ENCODE measurements around the gene CBL. TPM values are rescaled to one million over a fixed set of nuclear protein-coding genes. Genes with fewer than 3 reads are reported as not detected.

Gene CBL
- total RNA-seq, 4 donors from 2014 or later = 9.9 to 14.2 (median 12.4) TPM

- DNase-seq = no peak
- peak overlapping the region in 2 of 4 donors; percentile 97 to 99 for H3K27ac ChIP-seq
- H3K36me3 ChIP-seq = no peaks in the 10 kb centered on the region
- no peaks in the 10 kb centered on the region for H3K9me3 ChIP-seq
- H3K27me3 ChIP-seq = no peaks in the 10 kb centered on the region
- H3K4me1 ChIP-seq = peaks cover 16 to 50% (median 16%) of the 10 kb centered on the region in 3 donors
- intact Hi-C loops (cut with DNase I) = loop anchor here (5.0 to 10.0 kb wide), 2 partner anchors 87 to 115 kb away; no protein-coding TSS in a partner anchor
- H3K4me3 ChIP-seq = peak overlapping the region; percentile 85 to 99 (median 96)
- 21 to 28% methylated on average over 11 of the region's 11 CpGs for WGBS, 2 donors
- TF ChIP-seq POLR2A (IDR thresholded peaks at IDR 0.05) = no peak
- no peak for TF ChIP-seq CTCF (IDR thresholded peaks at IDR 0.05)
Observed at GRCh38 chr11:119207415-119207960, 1.3 kb downstream of the CBL start.

GRCh38 chr11:119209186-119209585 lies 3.0 kb downstream of the CBL start:
- peaks cover 16 to 57% (median 16%) of the 10 kb centered on the region in 3 donors for H3K4me1 ChIP-seq
- no peaks in the 10 kb centered on the region for H3K9me3 ChIP-seq
- H3K27me3 ChIP-seq = no peaks in the 10 kb centered on the region
- TF ChIP-seq POLR2A (IDR thresholded peaks at IDR 0.05) (no peak), CTCF (IDR thresholded peaks at IDR 0.05) (no peak)
- DNase-seq = no peak
- H3K36me3 ChIP-seq = no peaks in the 10 kb centered on the region
- intact Hi-C loops (cut with DNase I) = loop anchor here (5.0 to 10.0 kb wide), 2 partner anchors 86 to 113 kb away; no protein-coding TSS in a partner anchor
- WGBS, 2 donors = 80 to 90% methylated on average over 6 of the region's 7 CpGs
- H3K4me3 ChIP-seq = no peak overlapping the region
- H3K27ac ChIP-seq = no peak overlapping the region

GRCh38 chr11:119210050-119210449 lies 3.9 kb downstream of the CBL start:
- intact Hi-C loops (cut with DNase I) = no loop called here
- H3K4me1 ChIP-seq = peaks cover 13 to 56% (median 16%) of the 10 kb centered on the region in 3 donors
- no peaks in the 10 kb centered on the region for H3K27me3 ChIP-seq
- no peaks in the 10 kb centered on the region for H3K36me3 ChIP-seq
- no peak for TF ChIP-seq POLR2A (IDR thresholded peaks at IDR 0.05)
- no peak for TF ChIP-seq CTCF (IDR thresholded peaks at IDR 0.05)
- no peak overlapping the region for H3K27ac ChIP-seq
- no peak overlapping the region for H3K4me3 ChIP-seq
- DNase-seq = no peak
- H3K9me3 ChIP-seq = no peaks in the 10 kb centered on the region
- 56 to 69% methylated on average over 3 of the region's 3 CpGs for WGBS, 2 donors

GRCh38 chr11:119218141-119218878 lies 12.2 kb downstream of the CBL start:
- H3K4me3 ChIP-seq = no peak overlapping the region
- no peak for TF ChIP-seq POLR2A (IDR thresholded peaks at IDR 0.05)
- TF ChIP-seq CTCF (IDR thresholded peaks at IDR 0.05) = no peak
- no peak for DNase-seq
- no peaks in the 10 kb centered on the region for H3K27me3 ChIP-seq
- no peaks in the 10 kb centered on the region for H3K36me3 ChIP-seq
- intact Hi-C loops (cut with DNase I) = no loop called here
- H3K27ac ChIP-seq = peak overlapping the region in 2 of 4 donors; percentile 4 to 23
- no peaks in the 10 kb centered on the region for H3K9me3 ChIP-seq
- WGBS, 2 donors = 50 to 56% methylated on average over 8 of the region's 8 CpGs
- H3K4me1 ChIP-seq = peaks cover 0 to 26% (median 13%) of the 10 kb centered on the region in 3 donors

GRCh38 chr11:119222308-119222707 lies 16.2 kb downstream of the CBL start:
- Histone ChIP-seq H3K4me1 (peaks cover 0 to 26% (median 13%) of the 10 kb centered on the region in 3 donors), H3K36me3 (peaks cover 0 to 8% (median 0%) of the 10 kb centered on the region in 3 donors), H3K27me3 (no peaks in the 10 kb centered on the region), H3K27ac (no peak overlapping the region), H3K9me3 (no peaks in the 10 kb centered on the region), H3K4me3 (no peak overlapping the region)
- no peak for DNase-seq
- WGBS, 2 donors = 0 to 10% methylated on average over 2 of the region's 2 CpGs
- no peak for TF ChIP-seq POLR2A (IDR thresholded peaks at IDR 0.05)
- no peak for TF ChIP-seq CTCF (IDR thresholded peaks at IDR 0.05)
- intact Hi-C loops (cut with DNase I) = no loop called here
